Loucy (cell line): Measurements from ENCODE around the gene ARL3.

Source experiments
- CTCF ChIP-seq: fragments of 200-600 bp; sonication (generic); conservative IDR thresholded peaks from 2 replicates; pipeline ENCODE4 v1.5.1; 2014; ENCODE audit warnings: mild to moderate bottlenecking, antibody characterized with exemption, low read length
- EZH2phosphoT487 ChIP-seq: fragments of 200-600 bp; IDR thresholded peaks from 2 replicates; pipeline ENCODE4 v1.6.1; 2018; ENCODE audit warnings: antibody characterized with exemption, mild to moderate bottlenecking, moderate library complexity, borderline replicate concordance

DNA sequence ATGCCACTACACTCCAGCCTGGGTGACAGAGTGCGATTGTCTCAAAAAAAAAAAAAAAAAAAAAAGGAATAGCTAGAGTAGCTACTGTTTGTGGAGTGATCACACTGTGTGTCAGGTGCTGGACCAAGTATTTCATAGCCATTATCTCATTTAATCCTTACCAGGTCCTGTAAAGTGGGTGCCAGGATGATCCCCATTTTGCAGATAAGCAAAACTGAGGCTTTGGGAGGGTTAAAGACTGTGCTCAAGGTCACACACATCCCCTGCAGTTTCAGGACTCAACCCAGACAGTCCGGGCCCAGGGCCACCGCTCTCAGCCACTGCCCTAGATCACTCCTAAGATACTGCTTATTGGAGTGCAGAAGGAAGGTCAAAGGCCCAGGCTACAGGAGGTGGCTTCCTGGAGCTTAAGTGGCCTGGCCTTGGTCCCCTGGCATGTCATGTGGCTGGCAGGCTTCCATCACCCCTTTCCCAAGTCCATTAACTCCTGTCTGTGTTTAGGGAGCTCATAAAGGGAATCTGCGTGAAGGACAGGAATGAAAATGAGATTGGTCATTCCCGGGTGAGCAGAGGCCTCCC lies 17.1 kb upstream of the ARL3 start:
- TF ChIP-seq CTCF = no peak
- TF ChIP-seq EZH2phosphoT487 = no peak
